Dermis microvascular lymphatic vessel endothelial cell (primary cell): ENCODE data around the gene RNF217. TPM values are rescaled to one million over a fixed set of nuclear protein-coding genes. Genes with fewer than 3 reads are reported as not detected.
A peak's percentile ranks its signal among the peaks of the same experiment; 100 is the strongest.
"Not testable (repeated sequence)": the region's sequence is repeated elsewhere in the genome, so short reads cannot be mapped to it uniquely, and the experiment has no call there.

Experiments used
- DNase-seq, 2 donors: peaks; one replicate each; pipeline versions ENCODE4 v3.0.0 to v3.0.0-alpha.2; 2010; ENCODE audit warnings: low read depth in 2 of 2
- total RNA-seq: library from RNA; depleted of rRNA; stranded (reverse); fragments of >200 nt; gene quantifications from 2 replicates; pipeline ENCODE4 v1.2.1, GENCODE V29; 2014

RNF217 gene
- total RNA-seq, 1 donor from 2014 or later = 10.4 TPM

DNA sequence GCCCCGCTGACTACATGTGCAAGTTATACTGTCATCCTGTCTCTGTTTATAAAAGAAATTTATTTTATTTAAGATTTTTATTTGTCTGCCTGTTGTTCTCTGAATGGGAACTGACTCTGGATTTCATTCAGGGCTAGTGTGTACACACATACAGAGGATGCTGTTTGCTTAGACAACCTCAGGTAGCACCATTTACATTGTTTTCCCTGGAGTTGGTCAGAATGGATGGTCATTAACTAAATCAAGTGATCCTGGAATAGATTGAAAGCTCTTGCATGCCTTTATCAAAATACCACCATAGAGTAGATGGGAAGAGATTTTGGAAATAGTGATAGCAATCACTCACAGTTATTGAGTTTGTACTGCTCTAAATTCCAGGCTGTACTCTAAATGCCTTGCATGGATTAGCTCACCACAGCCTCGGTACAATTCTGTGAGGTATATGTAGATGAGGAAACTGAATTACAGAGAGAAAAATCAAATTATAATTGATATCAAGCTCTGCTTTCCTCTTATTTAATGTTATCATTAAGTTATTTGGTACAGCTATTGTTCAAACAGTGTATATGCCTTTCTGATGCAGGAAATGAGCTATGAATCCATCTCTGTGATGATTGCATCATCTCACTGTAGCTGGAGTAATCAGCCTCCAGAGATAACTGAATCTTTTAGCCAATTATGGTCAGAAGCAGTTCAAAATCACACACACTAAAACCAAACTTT is 51.9 kb downstream of the RNF217 start:
- DNase-seq = peak; percentile 38 to 53

DNA sequence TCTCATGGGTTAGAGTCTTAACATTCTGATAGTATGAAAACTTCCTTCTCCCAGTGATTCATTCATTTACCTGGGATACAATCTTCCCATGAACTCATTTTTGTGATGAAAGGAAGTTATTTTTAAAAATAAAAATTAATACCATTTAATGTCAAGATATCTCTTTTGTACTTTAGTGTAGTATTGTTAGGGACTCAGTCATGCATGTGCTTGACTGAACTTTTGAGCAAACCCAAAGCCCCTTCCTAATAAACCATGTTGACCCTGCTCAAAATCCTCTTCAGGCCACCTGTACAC is 52.4 kb downstream of the RNF217 start:
- no peak for DNase-seq

DNA sequence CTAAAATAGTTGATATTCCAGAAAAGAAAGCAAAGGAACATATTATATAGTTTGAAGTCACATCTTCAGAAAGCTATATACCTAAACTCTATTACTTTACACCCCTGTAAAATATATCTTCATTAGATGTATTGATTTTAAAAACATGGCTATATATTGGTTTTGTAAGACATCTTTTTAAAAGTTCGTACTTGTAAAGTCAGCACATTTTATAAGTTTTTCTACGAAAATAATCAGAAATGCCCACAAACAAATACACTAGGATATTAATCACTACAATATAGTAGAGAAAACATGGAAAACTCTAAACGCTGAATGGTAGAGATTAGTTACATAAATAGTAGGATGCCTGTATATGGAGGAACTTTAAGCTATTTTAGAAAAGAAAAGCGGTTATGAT is 52.9 kb downstream of the RNF217 start:
- DNase-seq = no peak

DNA sequence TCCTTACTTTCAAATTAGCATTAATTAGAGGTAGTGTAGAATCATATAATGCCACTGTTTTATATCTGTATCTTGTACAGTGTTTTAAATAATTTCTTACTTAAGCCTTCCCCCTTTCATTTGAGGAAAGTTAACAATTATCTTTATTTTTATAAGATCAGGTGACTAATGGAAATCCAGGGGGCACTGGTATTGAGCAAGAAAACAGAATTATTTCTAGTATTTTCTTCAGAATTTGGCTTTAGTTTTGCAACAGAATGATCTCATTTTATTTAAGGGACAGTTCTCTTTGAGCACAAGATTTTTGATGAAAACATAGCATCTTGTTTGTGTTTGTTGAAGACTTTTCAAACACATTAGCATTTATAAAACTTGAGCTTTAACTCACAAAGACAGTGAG is 55.9 kb downstream of the RNF217 start:
- no peak for DNase-seq

DNA sequence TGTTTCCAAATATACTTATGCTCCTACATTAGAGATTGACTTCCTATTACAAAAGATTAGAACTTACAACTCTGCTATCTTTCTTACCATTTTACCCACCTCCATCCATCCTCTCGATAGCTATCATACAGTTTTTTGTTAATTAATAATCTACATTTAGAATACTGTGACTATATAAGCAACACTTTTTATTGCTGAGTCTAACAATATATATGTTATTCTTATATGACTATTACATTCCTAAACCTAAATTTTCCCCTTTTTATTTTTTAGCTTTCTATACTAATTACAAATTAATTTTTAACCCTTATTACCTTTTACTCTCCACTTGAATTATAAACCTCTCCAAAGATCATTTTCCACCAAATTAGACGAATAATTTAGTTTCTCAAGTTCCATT is 57.0 kb downstream of the RNF217 start:
- no peak for DNase-seq

DNA sequence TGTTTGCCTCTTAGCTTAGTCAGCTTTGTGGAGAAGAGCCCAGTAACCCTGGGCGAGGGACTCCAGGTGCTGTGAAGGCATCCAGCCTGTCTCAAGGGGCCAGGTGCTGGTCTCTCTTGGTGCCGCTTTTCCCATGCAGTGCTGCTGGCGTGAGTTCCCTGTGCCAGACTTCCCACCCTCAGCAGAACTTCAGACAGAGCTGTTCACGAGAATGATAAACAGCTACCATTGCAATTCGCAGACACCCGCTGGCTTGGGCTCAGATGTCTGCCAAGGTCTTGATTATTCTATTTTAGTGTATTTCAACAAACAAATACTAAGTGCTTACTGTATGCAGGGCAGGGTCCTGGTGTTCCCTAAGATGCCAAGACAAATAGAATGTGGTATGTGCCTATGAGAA is 57.7 kb downstream of the RNF217 start:
- DNase-seq = no peak

DNA sequence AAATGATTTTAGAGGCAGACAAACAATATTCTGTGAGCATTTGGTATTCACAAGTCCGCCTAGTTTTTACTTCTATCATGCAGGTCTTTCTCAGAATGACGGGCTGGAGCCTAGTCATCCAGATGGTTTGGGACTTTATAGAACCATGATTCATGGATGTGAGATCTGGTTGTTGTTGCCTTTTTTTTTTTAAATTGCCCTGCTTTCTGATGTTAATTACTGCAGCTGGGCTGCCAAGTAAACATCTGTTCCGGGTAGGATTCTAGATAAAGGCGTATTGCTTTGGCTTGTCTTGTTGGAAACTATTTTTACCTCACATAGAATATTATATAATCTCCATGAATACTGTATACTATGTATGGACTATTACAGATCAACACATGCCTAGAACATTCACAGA is 58.1 kb downstream of the RNF217 start:
- no peak for DNase-seq

DNA sequence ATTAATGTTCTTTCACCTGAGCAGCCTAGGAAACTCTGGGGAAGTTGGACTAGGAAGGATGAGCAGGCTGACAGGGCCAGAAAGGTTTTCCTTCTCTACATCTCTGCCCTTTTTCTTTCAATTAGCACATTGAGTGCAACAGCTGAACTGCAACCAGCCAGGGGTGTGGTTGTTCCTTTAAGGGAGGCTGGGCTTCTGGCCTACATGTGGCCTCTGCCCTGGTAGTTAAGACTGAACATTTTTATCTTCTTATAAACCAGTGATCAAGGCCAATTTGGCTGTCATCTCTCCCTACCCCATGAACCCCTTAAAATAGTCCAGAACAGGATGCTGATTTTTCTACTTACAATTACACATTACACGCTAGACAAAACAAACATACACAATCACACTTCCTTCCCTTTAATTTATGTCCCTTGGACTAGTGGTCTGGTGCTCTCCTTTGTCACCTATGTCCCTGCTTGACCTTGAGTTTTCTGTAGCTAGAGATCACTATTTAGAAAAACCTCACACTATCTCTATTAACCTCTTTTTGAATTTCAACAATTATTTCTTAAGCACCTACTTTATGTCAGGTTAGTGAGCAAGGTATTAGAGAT is 60.3 kb downstream of the RNF217 start:
- DNase-seq = peak in 1 of 2 donors; percentile 12

DNA sequence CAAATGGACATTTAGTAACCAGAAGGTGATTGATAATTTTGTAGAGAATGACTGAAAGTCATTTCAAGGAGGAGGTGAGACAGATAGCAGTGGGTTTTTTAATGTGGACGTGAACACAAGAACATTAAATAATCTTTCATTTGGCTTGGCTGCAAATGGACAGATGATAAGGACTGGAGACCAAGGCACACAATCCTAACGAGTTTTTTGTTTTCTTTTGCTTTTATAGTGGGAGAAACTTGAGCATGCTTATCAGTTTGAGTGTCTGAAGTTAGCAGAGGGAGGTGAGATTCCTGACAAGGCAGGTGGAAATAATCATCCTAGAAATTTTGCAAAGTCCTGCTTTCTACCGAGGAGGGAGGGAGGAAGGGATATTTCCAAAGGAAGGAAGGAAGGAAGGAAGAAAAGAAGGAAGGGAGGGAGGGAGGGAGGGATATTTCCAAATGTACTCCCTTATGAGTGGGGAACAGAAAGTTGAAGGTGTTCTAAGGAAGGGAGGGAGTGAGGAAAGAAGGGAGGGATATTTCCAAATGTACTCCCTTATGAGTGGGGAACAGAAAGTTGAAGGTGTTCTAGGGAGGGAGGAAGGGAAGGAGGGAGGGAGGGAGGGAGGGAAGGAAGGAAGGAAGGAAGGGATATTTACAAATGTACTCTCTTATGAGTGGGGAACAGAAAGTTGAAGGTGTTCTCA is 63.1 kb downstream of the RNF217 start:
- no peak for DNase-seq

DNA sequence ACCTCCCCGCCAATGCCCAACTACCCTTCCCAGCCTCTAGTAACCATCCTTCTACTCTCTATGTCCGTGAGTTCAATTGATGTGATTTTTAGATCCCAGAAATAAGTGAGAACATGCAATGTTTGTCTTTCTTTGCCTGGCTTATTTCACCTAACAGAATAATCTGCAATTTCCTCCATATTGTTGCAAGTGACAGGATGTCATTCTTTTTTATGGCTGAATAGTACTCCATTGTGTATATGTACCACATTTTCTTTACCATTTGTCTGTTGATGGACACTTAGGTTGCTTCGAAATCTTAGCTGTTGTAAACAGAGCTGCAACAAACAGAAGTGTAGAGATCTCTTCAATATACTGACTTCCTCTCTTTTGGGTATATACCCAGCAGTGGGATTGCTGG is 65.0 kb downstream of the RNF217 start:
- DNase-seq = no peak

DNA sequence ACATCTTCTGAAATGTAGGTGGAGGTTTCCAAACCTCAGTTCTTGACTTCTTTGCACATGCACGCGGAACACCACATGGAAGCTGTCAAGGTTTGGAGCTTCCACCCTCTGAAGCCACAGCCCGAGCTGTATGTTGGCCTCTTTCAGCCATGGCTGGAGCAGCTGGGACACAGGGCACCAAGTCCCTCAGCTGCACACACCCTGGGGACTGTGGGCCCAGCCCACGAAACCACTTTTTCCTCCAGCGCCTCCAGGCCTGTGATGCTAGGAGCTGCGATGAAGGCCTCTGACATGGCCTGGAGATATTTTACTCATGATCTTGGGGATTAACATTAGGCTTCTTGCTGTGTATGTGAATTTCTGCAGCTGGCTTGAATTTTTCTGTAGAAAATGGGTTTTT is 68.7 kb downstream of the RNF217 start:
- DNase-seq = no peak

DNA sequence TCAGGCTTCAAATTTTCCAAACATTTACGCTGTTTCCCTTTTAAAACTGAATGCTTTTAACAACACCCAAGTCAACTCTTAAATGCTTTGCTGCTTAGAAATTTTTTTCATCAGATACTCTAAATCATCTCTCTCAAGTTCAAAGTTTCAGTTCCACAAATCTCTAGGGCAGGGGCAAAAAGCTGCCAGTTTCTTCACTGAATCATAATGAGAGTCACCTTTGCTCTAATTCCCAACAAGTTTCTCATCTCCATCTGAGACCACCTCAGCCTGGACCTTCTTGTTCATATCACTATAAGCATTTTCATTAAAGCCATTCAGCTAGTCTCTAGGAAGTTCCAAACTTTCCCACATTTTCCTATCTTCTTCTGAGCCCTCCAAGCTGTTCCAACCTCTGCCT is 69.1 kb downstream of the RNF217 start:
- no peak for DNase-seq

DNA sequence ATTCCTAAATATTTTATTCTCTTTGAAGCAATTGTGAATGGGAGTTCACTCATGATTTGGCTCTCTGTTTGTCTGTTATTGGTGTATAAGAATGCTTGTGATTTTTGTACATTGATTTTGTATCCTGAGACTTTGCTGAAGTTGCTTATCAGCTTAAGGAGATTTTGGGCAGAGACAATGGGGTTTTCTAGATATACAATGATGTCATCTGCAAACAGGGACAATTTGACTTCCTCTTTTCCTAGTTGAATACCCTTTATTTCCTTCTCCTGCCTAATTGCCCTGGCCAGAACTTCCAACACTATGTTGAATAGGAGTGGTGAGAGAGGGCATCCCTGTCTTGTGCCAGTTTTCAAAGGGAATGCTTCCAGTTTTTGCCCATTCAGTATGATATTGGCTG is 72.7 kb downstream of the RNF217 start:
- DNase-seq = not testable (repeated sequence)

DNA sequence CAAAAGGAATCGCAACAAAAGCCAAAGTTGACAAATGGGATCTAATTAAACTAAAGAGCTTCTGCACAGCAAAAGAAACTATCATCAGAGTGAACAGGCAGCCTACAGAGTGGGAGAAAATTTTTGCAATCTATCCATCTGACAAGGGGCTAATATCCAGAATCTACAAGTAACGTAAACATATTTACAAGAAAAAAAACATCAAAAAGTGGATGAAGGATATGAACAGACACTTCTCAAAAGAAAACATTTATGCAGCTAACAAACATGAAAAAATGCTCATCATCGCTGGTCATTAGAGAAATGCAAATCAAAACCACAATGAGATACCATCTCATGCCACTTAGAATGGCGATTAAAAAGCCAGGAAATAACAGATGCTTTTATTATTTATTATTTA is 74.2 kb downstream of the RNF217 start:
- not testable (repeated sequence) for DNase-seq

DNA sequence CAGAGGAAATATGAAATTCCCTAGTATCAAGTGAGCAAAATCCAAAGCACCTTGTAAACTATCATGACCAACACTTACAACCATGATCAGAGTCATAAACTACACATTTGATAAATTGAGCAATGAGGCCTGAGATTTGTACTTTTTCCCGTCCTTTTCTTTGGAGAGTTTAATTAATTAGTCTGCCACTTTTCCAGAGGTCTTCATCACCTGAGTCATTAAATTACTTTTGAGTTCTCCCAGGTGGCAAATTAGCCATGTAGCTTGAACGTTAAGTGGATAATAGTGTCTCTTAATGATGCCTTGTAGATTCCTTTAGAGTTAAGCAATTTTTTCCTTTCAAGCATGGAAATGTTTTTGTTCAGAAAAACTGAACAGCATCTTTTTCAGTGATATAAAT is 75.6 kb downstream of the RNF217 start:
- no peak for DNase-seq

DNA sequence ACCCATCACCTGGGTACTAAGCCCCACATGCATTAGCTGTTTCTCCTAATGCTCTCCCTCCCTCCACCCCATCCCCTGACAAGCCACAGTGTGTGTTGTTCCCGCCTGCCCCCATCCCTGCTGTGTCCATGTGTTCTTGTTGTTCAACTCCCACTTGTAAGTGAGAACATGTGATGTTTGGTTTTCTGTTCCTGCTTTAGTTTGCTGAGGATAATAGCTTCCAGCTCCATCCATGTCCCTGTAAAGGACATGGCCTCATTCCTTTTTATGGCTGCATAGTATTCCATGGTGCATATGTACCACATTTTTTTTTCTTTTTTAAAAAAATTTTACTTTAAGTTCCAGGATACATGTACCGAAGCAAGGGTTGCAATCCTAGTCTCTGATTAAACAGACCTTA is 76.7 kb downstream of the RNF217 start:
- DNase-seq = no peak

DNA sequence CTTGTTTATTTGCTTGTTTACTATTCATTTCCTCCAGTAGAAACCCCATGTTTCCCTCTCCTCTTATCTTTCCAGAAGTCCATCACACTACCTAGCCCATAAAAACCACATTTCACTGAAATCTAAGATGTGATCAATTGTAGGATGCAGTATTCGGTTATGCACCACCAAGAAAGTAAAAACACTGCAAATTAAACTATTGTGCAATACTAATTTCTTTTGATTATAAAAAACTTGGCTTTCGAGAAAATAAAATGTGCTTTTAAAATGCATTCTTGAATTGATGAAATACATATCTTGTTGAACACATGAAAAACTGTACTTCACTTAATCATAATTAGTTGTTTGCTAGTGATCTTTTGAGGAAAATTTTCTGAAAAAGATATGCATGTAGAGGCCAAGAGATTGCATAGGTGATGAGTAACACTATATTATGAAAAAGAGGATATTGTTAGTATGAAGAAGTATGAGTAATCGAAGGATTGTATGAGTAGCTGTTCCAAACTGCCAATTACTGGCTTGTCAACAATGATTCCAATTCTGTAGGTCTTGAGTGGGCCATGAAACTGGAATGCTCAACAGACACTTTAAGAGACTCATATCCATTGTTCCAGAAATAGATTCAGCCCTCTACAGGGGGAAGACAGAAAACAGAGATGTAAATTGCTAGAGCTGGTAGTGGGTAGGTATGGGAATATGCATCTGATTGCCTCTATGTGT is 79.7 kb downstream of the RNF217 start:
- DNase-seq = peak in 1 of 2 donors; percentile 32

DNA sequence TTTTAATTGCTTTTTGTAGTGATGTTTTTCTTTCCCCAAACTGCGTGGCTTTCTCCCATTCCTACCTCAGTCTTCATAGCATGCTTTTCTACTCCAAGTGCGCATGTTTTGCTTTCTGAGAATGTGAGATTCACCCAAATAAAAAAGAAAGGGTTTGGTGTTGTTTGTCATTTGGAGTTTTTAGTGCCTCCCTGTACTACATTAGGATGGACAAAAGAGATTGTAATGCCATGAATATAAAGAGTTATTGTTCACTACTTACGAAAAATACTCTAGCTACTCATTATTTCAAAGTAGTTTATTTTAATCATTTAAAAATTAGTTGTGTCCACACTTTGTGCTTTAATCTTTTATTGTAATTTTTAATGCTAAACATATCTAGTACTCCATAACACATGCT is 81.8 kb downstream of the RNF217 start:
- DNase-seq = no peak

DNA sequence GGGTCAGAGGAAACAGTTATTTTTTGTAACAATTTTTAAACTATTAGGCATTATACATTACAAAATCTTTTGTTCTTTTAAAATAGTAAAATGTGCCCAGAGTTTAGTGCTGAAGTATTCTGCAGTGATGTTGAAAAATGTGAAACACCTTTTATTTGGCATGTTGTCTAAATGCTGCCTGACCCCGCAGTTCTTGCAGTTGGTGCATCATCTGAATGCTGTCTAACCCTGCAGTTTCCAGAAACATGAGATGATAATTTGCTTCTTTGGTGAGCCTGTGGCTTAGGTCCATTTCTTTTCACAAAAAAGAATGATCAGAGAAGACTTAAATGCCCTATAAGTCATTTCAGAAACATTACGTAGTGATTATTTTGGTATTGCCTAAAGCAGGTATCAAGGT is 82.4 kb downstream of the RNF217 start:
- no peak for DNase-seq

DNA sequence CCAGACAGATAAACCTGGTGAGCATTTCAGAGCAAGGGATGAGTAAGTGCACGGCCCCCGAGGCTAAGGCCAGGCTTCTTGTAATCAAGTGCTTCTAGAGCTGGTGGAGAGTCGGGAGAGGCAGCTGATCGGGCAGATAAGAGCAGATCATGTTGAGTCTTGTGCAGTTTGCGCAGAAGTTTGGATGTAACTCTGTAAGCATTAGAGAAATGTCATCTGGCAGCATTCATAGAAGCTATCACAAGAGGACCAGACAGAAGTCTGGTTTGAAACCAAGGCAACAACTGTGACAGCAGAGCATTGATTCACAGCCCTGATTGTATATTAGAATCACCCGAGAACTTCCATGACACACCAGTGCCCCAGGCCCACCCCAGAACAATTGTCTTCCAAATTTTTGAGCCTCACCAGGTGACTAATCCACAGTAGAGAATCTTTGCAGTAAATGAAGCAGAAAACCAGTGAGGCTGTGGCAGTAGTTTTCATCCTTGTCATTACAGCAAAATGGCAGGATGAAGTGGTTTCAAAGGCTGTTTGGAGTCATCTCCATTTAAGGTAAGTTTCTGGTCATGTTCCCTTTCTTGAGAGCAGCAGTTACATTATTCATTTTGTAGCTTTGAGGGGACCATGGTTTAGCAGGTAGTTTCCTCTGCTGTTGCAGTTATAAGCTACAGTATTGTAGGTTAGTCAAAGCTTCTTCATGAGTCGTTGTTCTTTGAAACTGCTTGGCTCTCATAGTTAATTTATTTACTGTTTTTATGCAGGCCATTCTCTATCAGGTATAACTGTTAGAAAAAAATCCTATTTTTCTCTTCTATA is 84.1 kb downstream of the RNF217 start:
- no peak for DNase-seq

DNA sequence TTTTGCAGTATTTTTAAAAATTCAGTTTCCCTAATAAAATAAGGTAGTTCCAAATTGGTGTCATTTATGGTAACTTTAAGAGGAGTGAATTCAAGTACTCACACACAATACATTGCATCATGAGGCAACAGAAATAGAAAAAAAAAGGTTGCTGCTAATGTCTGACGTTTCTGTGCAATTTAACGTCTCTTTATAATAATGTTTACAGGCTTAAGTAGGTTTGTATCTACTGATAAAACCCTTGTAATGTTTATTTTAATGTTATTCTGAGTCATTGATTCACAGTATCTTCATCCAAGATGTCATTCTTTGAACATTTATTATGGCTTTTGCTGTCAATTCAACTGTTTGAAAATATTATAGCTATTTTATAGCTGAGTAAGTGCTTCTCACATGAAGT is 86.0 kb downstream of the RNF217 start:
- DNase-seq = no peak
